IPS-20b (cell line): ENCODE data around the gene ENAM.
"Not testable (repeated sequence)": the region's sequence is repeated elsewhere in the genome, so short reads cannot be mapped to it uniquely, and the experiment has no call there.

Source experiments
- H3K27ac ChIP-seq: one replicate; pipeline ENCODE4 v1.5.1; 2013; ENCODE audit warnings: low read length
- H3K27me3 ChIP-seq: 2 replicates; pipeline ENCODE4 v1.6.1; 2013; ENCODE audit warnings: mild to moderate bottlenecking, low read length, inconsistent platforms; ENCODE audit not compliant: insufficient read depth
- H3K36me3 ChIP-seq: 2 replicates; pipeline ENCODE4 v1.6.1; 2013; ENCODE audit warnings: low read depth, mild to moderate bottlenecking, inconsistent platforms, low read length, moderate library complexity; ENCODE audit not compliant: insufficient read depth
- H3K4me1 ChIP-seq: 2 replicates; pipeline ENCODE4 v1.6.1; 2013; ENCODE audit warnings: mild to moderate bottlenecking, control low read depth, inconsistent platforms, low read length, moderate library complexity; ENCODE audit not compliant: insufficient read depth
- H3K4me3 ChIP-seq: 2 replicates; pipeline ENCODE4 v1.5.1; 2013; ENCODE audit warnings: mild to moderate bottlenecking, low read length, inconsistent platforms
- H3K9ac ChIP-seq: 2 replicates; pipeline ENCODE4 v1.6.1; 2013; ENCODE audit warnings: low read depth, mild to moderate bottlenecking, inconsistent platforms, low read length, moderate library complexity
- H3K9me3 ChIP-seq: 2 replicates; pipeline ENCODE4 v1.6.1; 2013; ENCODE audit warnings: mild to moderate bottlenecking, low read depth, low read length, inconsistent platforms; ENCODE audit not compliant: insufficient read depth

Gene ENAM

GRCh38 chr4:70630162-70630561 is 1.6 kb downstream of the ENAM start:
- H3K9me3 ChIP-seq, result no peaks in the 10 kb centered on the region
- H3K9ac ChIP-seq, result no peak overlapping the region
- H3K27ac ChIP-seq, result no peak overlapping the region

GRCh38 chr4:70632028-70632427 is 3.5 kb downstream of the ENAM start:
- Histone ChIP-seq H3K4me1 (no peaks in the 10 kb centered on the region), H3K9me3 (no peaks in the 10 kb centered on the region), H3K4me3 (no peak overlapping the region), H3K9ac (no peak overlapping the region), H3K27me3 (no peaks in the 10 kb centered on the region), H3K27ac (no peak overlapping the region), H3K36me3 (no peaks in the 10 kb centered on the region)

More at GRCh38 chr4:70630162-70630561, 1.6 kb downstream of the ENAM start:
- Histone ChIP-seq H3K27me3 (no peaks in the 10 kb centered on the region), H3K4me1 (no peaks in the 10 kb centered on the region), H3K4me3 (no peak overlapping the region), H3K36me3 (no peaks in the 10 kb centered on the region)

GRCh38 chr4:70634482-70634881 is 5.9 kb downstream of the ENAM start:
- Histone ChIP-seq H3K9me3 (no peaks in the 10 kb centered on the region), H3K4me1 (no peaks in the 10 kb centered on the region), H3K36me3 (no peaks in the 10 kb centered on the region), H3K4me3 (no peak overlapping the region), H3K9ac (no peak overlapping the region), H3K27me3 (no peaks in the 10 kb centered on the region), H3K27ac (no peak overlapping the region)

- H3K27me3 ChIP-seq, result no peaks in the 10 kb centered on the region
- H3K36me3 ChIP-seq, result no peaks in the 10 kb centered on the region
- H3K27ac ChIP-seq, result no peak overlapping the region
- H3K9me3 ChIP-seq, result no peaks in the 10 kb centered on the region
- H3K4me3 ChIP-seq, result no peak overlapping the region
- H3K9ac ChIP-seq, result no peak overlapping the region
- no peaks in the 10 kb centered on the region for H3K4me1 ChIP-seq
Observed at GRCh38 chr4:70637239-70637913, 8.8 kb downstream of the ENAM start.

- H3K4me3 ChIP-seq, result no peak overlapping the region
- H3K27me3 ChIP-seq, result no peaks in the 10 kb centered on the region
- no peaks in the 10 kb centered on the region for H3K4me1 ChIP-seq
- H3K9ac ChIP-seq, result no peak overlapping the region
- H3K36me3 ChIP-seq, result no peaks in the 10 kb centered on the region
- no peak overlapping the region for H3K27ac ChIP-seq
- H3K9me3 ChIP-seq, result no peaks in the 10 kb centered on the region
Observed at GRCh38 chr4:70640192-70640591, 11.6 kb downstream of the ENAM start.

GRCh38 chr4:70650741-70651140 is 22.2 kb downstream of the ENAM start:
- H3K4me1 ChIP-seq, H3K36me3 ChIP-seq, H3K9ac ChIP-seq, H3K27ac ChIP-seq, H3K9me3 ChIP-seq, H3K27me3 ChIP-seq, H3K4me3 ChIP-seq: not testable (repeated sequence)

GRCh38 chr4:70651864-70652506 is 23.4 kb downstream of the ENAM start:
- Histone ChIP-seq H3K4me3 (no peak overlapping the region), H3K9me3 (no peaks in the 10 kb centered on the region), H3K36me3 (no peaks in the 10 kb centered on the region), H3K4me1 (no peaks in the 10 kb centered on the region), H3K27ac (no peak overlapping the region), H3K9ac (no peak overlapping the region), H3K27me3 (no peaks in the 10 kb centered on the region)

GRCh38 chr4:70654605-70655011 is 26.1 kb downstream of the ENAM start:
- no peaks in the 10 kb centered on the region for H3K9me3 ChIP-seq
- H3K9ac ChIP-seq, result no peak overlapping the region
- no peak overlapping the region for H3K4me3 ChIP-seq
- no peaks in the 10 kb centered on the region for H3K36me3 ChIP-seq
- H3K27me3 ChIP-seq, result no peaks in the 10 kb centered on the region
- H3K27ac ChIP-seq, result no peak overlapping the region
- no peaks in the 10 kb centered on the region for H3K4me1 ChIP-seq

- Histone ChIP-seq H3K9me3 (no peaks in the 10 kb centered on the region), H3K4me3 (no peak overlapping the region), H3K27ac (no peak overlapping the region), H3K36me3 (no peaks in the 10 kb centered on the region), H3K9ac (no peak overlapping the region), H3K27me3 (no peaks in the 10 kb centered on the region), H3K4me1 (no peaks in the 10 kb centered on the region)
Observed at GRCh38 chr4:70657326-70657725, 28.8 kb downstream of the ENAM start.

GRCh38 chr4:70658418-70658817 is 29.9 kb downstream of the ENAM start:
- Histone ChIP-seq H3K9me3 (no peaks in the 10 kb centered on the region), H3K36me3 (no peaks in the 10 kb centered on the region), H3K27me3 (no peaks in the 10 kb centered on the region), H3K9ac (no peak overlapping the region), H3K27ac (no peak overlapping the region), H3K4me3 (no peak overlapping the region), H3K4me1 (no peaks in the 10 kb centered on the region)

GRCh38 chr4:70660106-70660505 is 31.6 kb downstream of the ENAM start:
- H3K27me3 ChIP-seq, result no peaks in the 10 kb centered on the region
- no peak overlapping the region for H3K9ac ChIP-seq
- H3K9me3 ChIP-seq, result no peaks in the 10 kb centered on the region
- H3K36me3 ChIP-seq, result no peaks in the 10 kb centered on the region
- no peak overlapping the region for H3K4me3 ChIP-seq
- no peak overlapping the region for H3K27ac ChIP-seq
- H3K4me1 ChIP-seq, result no peaks in the 10 kb centered on the region

GRCh38 chr4:70661309-70661922 is 32.9 kb downstream of the ENAM start:
- H3K4me1 ChIP-seq, H3K9me3 ChIP-seq, H3K27me3 ChIP-seq, H3K9ac ChIP-seq, H3K27ac ChIP-seq, H3K4me3 ChIP-seq, H3K36me3 ChIP-seq: not testable (repeated sequence)
